ENCODE results near the gene GAPVD1. TPM values are rescaled to one million over a fixed set of nuclear protein-coding genes. Genes with fewer than 3 reads are reported as not detected.
"Not testable (repeated sequence)": the region's sequence is repeated elsewhere in the genome, so short reads cannot be mapped to it uniquely, and the experiment has no call there.

Gene GAPVD1
- total RNA-seq, 1 donor from 2014 or later, result 43.5 TPM

GRCh38 chr9:125260561-125260960 lies 1.1 kb upstream of the GAPVD1 start:
- Histone ChIP-seq H3K4me2 (no peak overlapping the region), H3K27ac (no peak overlapping the region), H3K27me3 (no peaks in the 10 kb centered on the region), H3K4me1 (peaks cover 8% of the 10 kb centered on the region), H3K79me2 (ENCODE audit: low read depth) (peaks cover 39% of the 10 kb centered on the region), H2AFZ (replicated peaks) (no peak overlapping the region), H3K9ac (no peak overlapping the region), H3K9me3 (ENCODE audit: low read depth) (no peaks in the 10 kb centered on the region), H3F3A (ENCODE audit: low read depth) (no peaks in the 10 kb centered on the region), H3K36me3 (no peaks in the 10 kb centered on the region), H4K20me1 (ENCODE audit: low read depth) (peaks cover 9% of the 10 kb centered on the region), H3K4me3 (no peak overlapping the region)
- H3K9me3 Mint-ChIP-seq, result no peaks in the 10 kb centered on the region
- H3K4me3 Mint-ChIP-seq, result peak overlapping the region; percentile 100
- peaks cover 2% of the 10 kb centered on the region for H3K36me3 Mint-ChIP-seq
- H3K4me1 Mint-ChIP-seq, result peaks cover 28% of the 10 kb centered on the region
- no peak for DNase-seq (ENCODE audit: low spot score)
- TF ChIP-seq EZH2 (IDR thresholded peaks at IDR 0.05), result no peak
- no peak for TF ChIP-seq EZH2phosphoT487 (IDR thresholded peaks at IDR 0.05)
- TF ChIP-seq CTCF (IDR thresholded peaks at IDR 0.05), result no peak
- H3K27ac Mint-ChIP-seq, result peak overlapping the region; percentile 54
- peaks cover 5% of the 10 kb centered on the region for H3K27me3 Mint-ChIP-seq (ENCODE audit: insufficient read depth, low read depth)

GRCh38 chr9:125262294-125262991 lies 817 bp downstream of the GAPVD1 start:
- peaks cover 8% of the 10 kb centered on the region for H3K4me1 ChIP-seq
- peak overlapping the region; percentile 100 for H3K4me3 Mint-ChIP-seq
- no peaks in the 10 kb centered on the region for H3K27me3 ChIP-seq
- H3K27me3 Mint-ChIP-seq (ENCODE audit: insufficient read depth, low read depth), result peaks cover 5% of the 10 kb centered on the region
- H3K9ac ChIP-seq, result peak overlapping the region; percentile 91
- no peak overlapping the region for H3K27ac ChIP-seq
- peaks cover 28% of the 10 kb centered on the region for H3K4me1 Mint-ChIP-seq
- H2AFZ ChIP-seq (replicated peaks), result peak overlapping the region; percentile 96
- peak overlapping the region; percentile 89 for H3K4me2 ChIP-seq
- no peak for DNase-seq (ENCODE audit: low spot score)
- H3K36me3 Mint-ChIP-seq, result peaks cover 4% of the 10 kb centered on the region
- peak overlapping the region; percentile 95 for H3K4me3 ChIP-seq
- H3K9me3 ChIP-seq (ENCODE audit: low read depth), result no peaks in the 10 kb centered on the region
- H4K20me1 ChIP-seq (ENCODE audit: low read depth), result peaks cover 9% of the 10 kb centered on the region
- H3K9me3 Mint-ChIP-seq, result no peaks in the 10 kb centered on the region
- no peaks in the 10 kb centered on the region for H3K36me3 ChIP-seq
- no peak for TF ChIP-seq EZH2 (IDR thresholded peaks at IDR 0.05)
- no peak for TF ChIP-seq CTCF (IDR thresholded peaks at IDR 0.05)
- TF ChIP-seq EZH2phosphoT487 (IDR thresholded peaks at IDR 0.05), result no peak
- H3K27ac Mint-ChIP-seq, result peak overlapping the region; percentile 96
- H3K79me2 ChIP-seq (ENCODE audit: low read depth), result peaks cover 56% of the 10 kb centered on the region
- H3F3A ChIP-seq (ENCODE audit: low read depth), result no peaks in the 10 kb centered on the region

GRCh38 chr9:125264068-125264467 lies 2.4 kb downstream of the GAPVD1 start:
- not testable (repeated sequence) for H3K27me3 Mint-ChIP-seq (ENCODE audit: insufficient read depth, low read depth); H3K9me3 Mint-ChIP-seq

GRCh38 chr9:125268394-125269013 lies 6.9 kb downstream of the GAPVD1 start:
- Mint-ChIP-seq H3K4me3 (no peak overlapping the region), H3K4me1 (peaks cover 3% of the 10 kb centered on the region), H3K36me3 (peaks cover 12% of the 10 kb centered on the region), H3K9me3 (no peaks in the 10 kb centered on the region), H3K27ac (no peak overlapping the region), H3K27me3 (ENCODE audit: insufficient read depth, low read depth) (no peaks in the 10 kb centered on the region)
- no peaks in the 10 kb centered on the region for H3K9me3 ChIP-seq (ENCODE audit: low read depth)
- H3K36me3 ChIP-seq, result no peaks in the 10 kb centered on the region
- no peaks in the 10 kb centered on the region for H3K4me1 ChIP-seq
- H3F3A ChIP-seq (ENCODE audit: low read depth), result no peaks in the 10 kb centered on the region
- no peaks in the 10 kb centered on the region for H3K27me3 ChIP-seq
- TF ChIP-seq EZH2 (IDR thresholded peaks at IDR 0.05) (no peak), CTCF (IDR thresholded peaks at IDR 0.05) (no peak), EZH2phosphoT487 (IDR thresholded peaks at IDR 0.05) (no peak)
- no peak overlapping the region for H3K9ac ChIP-seq
- peaks cover 97% of the 10 kb centered on the region for H3K79me2 ChIP-seq (ENCODE audit: low read depth)
- no peak overlapping the region for H2AFZ ChIP-seq (replicated peaks)
- no peak overlapping the region for H3K27ac ChIP-seq
- no peak overlapping the region for H3K4me3 ChIP-seq
- peaks cover 3% of the 10 kb centered on the region for H4K20me1 ChIP-seq (ENCODE audit: low read depth)
- H3K4me2 ChIP-seq, result no peak overlapping the region
- no peak for DNase-seq (ENCODE audit: low spot score)

More at GRCh38 chr9:125264068-125264467, 2.4 kb downstream of the GAPVD1 start:
- not testable (repeated sequence) for H4K20me1 ChIP-seq (ENCODE audit: low read depth); H3K4me3 ChIP-seq; H3K36me3 Mint-ChIP-seq; H3F3A ChIP-seq (ENCODE audit: low read depth); H3K9me3 ChIP-seq (ENCODE audit: low read depth); H2AFZ ChIP-seq (replicated peaks); H3K27ac ChIP-seq; H3K27ac Mint-ChIP-seq; H3K4me2 ChIP-seq; H3K4me1 ChIP-seq; H3K27me3 ChIP-seq; H3K36me3 ChIP-seq; DNase-seq (ENCODE audit: low spot score); H3K9ac ChIP-seq
- Mint-ChIP-seq H3K4me1 (peaks cover 28% of the 10 kb centered on the region), H3K4me3 (peak overlapping the region; percentile 22)
- peaks cover 72% of the 10 kb centered on the region for H3K79me2 ChIP-seq (ENCODE audit: low read depth)
